A673 (cell line): ENCODE results near the gene BNIPL. TPM values are rescaled to one million over a fixed set of nuclear protein-coding genes. Genes with fewer than 3 reads are reported as not detected.

Experiments
- BruUV-seq: library from RNA; stranded (reverse); fragments of 400-500 nt; replicated peaks from 2 replicates; lab custom pipeline; 2021; lab: Mats Ljungman, UMichigan
- CTCF ChIA-PET: fragments of 300-600 bp; sonication (Branson Sonifier 250); formaldehyde crosslinking; loops from one replicate; lab custom pipeline; 2022; ENCODE audit warnings: antibody characterized with exemption; lab: Charles Lee
- POLR2A ChIA-PET: fragments of 300-600 bp; sonication (Branson Sonifier 250); formaldehyde crosslinking; loops from one replicate; lab custom pipeline; 2022; ENCODE audit warnings: antibody characterized with exemption; ENCODE audit not compliant: low non-redundant PET; lab: Charles Lee
- DNase-seq: peaks from one replicate; pipeline ENCODE4 v3.0.0-alpha.2; 2015; ENCODE audit warnings: low spot score
- H3K27ac ChIP-seq: fragments of 200-600 bp; sonication (generic); 2 replicates; pipeline ENCODE4 v1.5.1; 2016; ENCODE audit warnings: mixed run types, low read depth, mild to moderate bottlenecking, mixed read lengths, antibody characterized with exemption, low read length; ENCODE audit not compliant: poor library complexity, severe bottlenecking
- H3K27me3 ChIP-seq: fragments of 200-600 bp; sonication (generic); replicated peaks from 2 replicates; pipeline ENCODE4 v1.6.1; 2017; ENCODE audit warnings: mixed run types, low read depth, mild to moderate bottlenecking, mixed read lengths, antibody characterized with exemption, low read length; ENCODE audit not compliant: insufficient read depth, poor library complexity
- H3K36me3 ChIP-seq: fragments of 200-600 bp; sonication (generic); 2 replicates; pipeline ENCODE4 v1.6.1; 2016; ENCODE audit warnings: mixed run types, mild to moderate bottlenecking, mixed read lengths, antibody characterized with exemption, low read length; ENCODE audit not compliant: insufficient read depth, poor library complexity, severe bottlenecking
- H3K4me1 ChIP-seq: fragments of 200-600 bp; sonication (generic); 2 replicates; pipeline ENCODE4 v1.6.1; 2017; ENCODE audit warnings: mixed run types, mild to moderate bottlenecking, mixed read lengths, antibody characterized with exemption, low read length; ENCODE audit not compliant: insufficient read depth, poor library complexity, severe bottlenecking
- H3K4me3 ChIP-seq: fragments of 200-600 bp; sonication (generic); 2 replicates; pipeline ENCODE4 v1.5.1; 2016; ENCODE audit warnings: low read depth, mixed run types, mild to moderate bottlenecking, mixed read lengths, low read length; ENCODE audit not compliant: poor library complexity, severe bottlenecking
- H3K9me3 ChIP-seq: fragments of 200-600 bp; sonication (generic); 2 replicates; pipeline ENCODE4 v1.6.1; 2016; ENCODE audit warnings: mixed run types, low read depth, mild to moderate bottlenecking, mixed read lengths, antibody characterized with exemption, low read length; ENCODE audit not compliant: poor library complexity, severe bottlenecking
- EZH2 ChIP-seq: fragments of 200-600 bp; sonication (generic); IDR thresholded peaks from 2 replicates; pipeline ENCODE4 v1.6.1; 2017; ENCODE audit warnings: borderline replicate concordance, low read depth, mild to moderate bottlenecking, mixed read lengths, antibody characterized with exemption, low read length; ENCODE audit not compliant: poor library complexity, severe bottlenecking
- intact Hi-C: fragments of 100-400 bp; cut with micrococcal nuclease; formaldehyde crosslinking; loops from one replicate; pipeline ENCODE4 v1.10.0; 2022; ENCODE audit not compliant: unreplicated experiment
- total RNA-seq: library from RNA; stranded (reverse); gene quantifications from 2 replicates; pipeline ENCODE4 v1.2.3, GENCODE V29; 2021
- TF ChIP-seq, protein P1 (sequence below): fragments of 300-800, 200-600 bp; sonication (generic); conservative IDR thresholded peaks from 2 replicates; pipeline ENCODE4 v1.5.1; 2017; ENCODE audit warnings: low read depth, mild to moderate bottlenecking, antibody characterized with exemption, low read length, moderate library complexity, mixed read lengths

BNIPL gene
- total RNA-seq, 1 experiment from 2014 or later: 3.5 TPM

- DNase-seq: no peak
- CTCF ChIA-PET: no interaction called here
- H3K4me1 ChIP-seq: peaks cover 8% of the 10 kb centered on the region
- H3K9me3 ChIP-seq: no peaks in the 10 kb centered on the region
- TF ChIP-seq EZH2: no peak
- TF ChIP-seq, protein P1, sequence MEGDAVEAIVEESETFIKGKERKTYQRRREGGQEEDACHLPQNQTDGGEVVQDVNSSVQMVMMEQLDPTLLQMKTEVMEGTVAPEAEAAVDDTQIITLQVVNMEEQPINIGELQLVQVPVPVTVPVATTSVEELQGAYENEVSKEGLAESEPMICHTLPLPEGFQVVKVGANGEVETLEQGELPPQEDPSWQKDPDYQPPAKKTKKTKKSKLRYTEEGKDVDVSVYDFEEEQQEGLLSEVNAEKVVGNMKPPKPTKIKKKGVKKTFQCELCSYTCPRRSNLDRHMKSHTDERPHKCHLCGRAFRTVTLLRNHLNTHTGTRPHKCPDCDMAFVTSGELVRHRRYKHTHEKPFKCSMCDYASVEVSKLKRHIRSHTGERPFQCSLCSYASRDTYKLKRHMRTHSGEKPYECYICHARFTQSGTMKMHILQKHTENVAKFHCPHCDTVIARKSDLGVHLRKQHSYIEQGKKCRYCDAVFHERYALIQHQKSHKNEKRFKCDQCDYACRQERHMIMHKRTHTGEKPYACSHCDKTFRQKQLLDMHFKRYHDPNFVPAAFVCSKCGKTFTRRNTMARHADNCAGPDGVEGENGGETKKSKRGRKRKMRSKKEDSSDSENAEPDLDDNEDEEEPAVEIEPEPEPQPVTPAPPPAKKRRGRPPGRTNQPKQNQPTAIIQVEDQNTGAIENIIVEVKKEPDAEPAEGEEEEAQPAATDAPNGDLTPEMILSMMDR: no peak
- no TSS peak for BruUV-seq
- H3K27ac ChIP-seq: no peak overlapping the region
- no peak overlapping the region for H3K4me3 ChIP-seq
- POLR2A ChIA-PET: interaction anchor here (0.6 kb wide), 1 partner anchor 274 kb away, joined by 9 read pairs; no protein-coding TSS in a partner anchor
- peaks cover 2% of the 10 kb centered on the region for H3K36me3 ChIP-seq
- intact Hi-C loops: no loop called here
- no peaks in the 10 kb centered on the region for H3K27me3 ChIP-seq
Observed at GRCh38 chr1:151002051-151002450, 34.3 kb upstream of the BNIPL start.

DNA sequence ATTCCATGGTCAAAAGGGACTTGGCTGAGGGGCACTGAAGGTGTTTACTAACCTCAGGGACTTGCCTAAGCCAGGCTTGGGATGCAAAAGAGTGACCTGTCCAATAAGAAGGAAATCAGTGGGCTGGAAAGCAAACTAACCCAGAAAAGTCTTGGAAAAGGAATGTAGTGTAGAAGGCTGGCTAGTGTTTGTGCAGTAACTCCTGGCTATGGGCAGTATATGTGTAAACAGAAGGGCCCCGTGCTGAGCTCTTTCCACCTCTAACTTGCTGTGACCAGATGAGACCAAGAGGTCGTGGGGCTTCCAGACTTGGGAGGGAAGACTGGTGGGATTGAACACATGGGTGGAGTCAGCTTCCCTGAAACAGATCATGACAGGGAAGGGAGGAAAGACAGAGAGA, 33.8 kb upstream of the BNIPL start:
- BruUV-seq: no TSS peak
- CTCF ChIA-PET: no interaction called here
- intact Hi-C loops: no loop called here
- Histone ChIP-seq H3K27me3 (no peaks in the 10 kb centered on the region), H3K9me3 (no peaks in the 10 kb centered on the region), H3K4me3 (no peak overlapping the region), H3K36me3 (no peaks in the 10 kb centered on the region), H3K27ac (no peak overlapping the region), H3K4me1 (peaks cover 10% of the 10 kb centered on the region)
- POLR2A ChIA-PET: interaction anchor here (0.6 kb wide), 1 partner anchor 273 kb away, joined by 9 read pairs; no protein-coding TSS in a partner anchor
- DNase-seq: no peak
- TF ChIP-seq EZH2: no peak
- TF ChIP-seq, protein P1: no peak

GRCh38 chr1:151003180-151003579, 33.2 kb upstream of the BNIPL start:
- H3K4me1 ChIP-seq: peaks cover 14% of the 10 kb centered on the region
- H3K27me3 ChIP-seq: no peaks in the 10 kb centered on the region
- DNase-seq: no peak
- CTCF ChIA-PET: no interaction called here
- H3K4me3 ChIP-seq: no peak overlapping the region
- POLR2A ChIA-PET: no interaction called here
- TF ChIP-seq EZH2: no peak
- TF ChIP-seq, protein P1: no peak
- H3K27ac ChIP-seq: no peak overlapping the region
- no peaks in the 10 kb centered on the region for H3K36me3 ChIP-seq
- intact Hi-C loops: no loop called here
- no peaks in the 10 kb centered on the region for H3K9me3 ChIP-seq
- no TSS peak for BruUV-seq
